Measurements from ENCODE around the gene RGS5. TPM values are rescaled to one million over a fixed set of nuclear protein-coding genes. Genes with fewer than 3 reads are reported as not detected.

Gene RGS5
- total and polyA plus RNA-seq, 2 donors (not counting 3 experiments of a cell fraction or from before 2014, with no cell fraction given) = 287 to 770 TPM

- TF ChIP-seq JUN (IDR thresholded peaks at IDR 0.05; ENCODE audit: borderline replicate concordance, insufficient read depth, insufficient read length, low read depth) (no peak), POLR2A (IDR thresholded peaks at IDR 0.05; ENCODE audit: low read depth, low read length) (peak; percentile 14), GATA2 (IDR thresholded peaks at IDR 0.05; ENCODE audit: insufficient read depth, insufficient read length, low read depth, low read length) (peak; percentile 75), FOS (IDR thresholded peaks at IDR 0.05; ENCODE audit: borderline replicate concordance, insufficient read depth, low read length) (peak; percentile 45), CTCF (IDR thresholded peaks at IDR 0.05; ENCODE audit: extremely low read depth in 1 of 2, insufficient read depth in 1 of 2, low read depth in 1 of 2, low read length in 2 of 2) (no peak)
- H3K9me1 ChIP-seq (replicated peaks; ENCODE audit: control insufficient read depth, extremely low read depth, insufficient read depth, low read length) = no peaks in the 10 kb centered on the region
- peaks cover 0 to 13% of the 10 kb centered on the region in 2 experiments for H3K36me3 ChIP-seq (ENCODE audit: control insufficient read depth in 2 of 2, extremely low read depth in 1 of 2, insufficient read depth in 2 of 2, low read length in 2 of 2)
- no TSS peak for BruUV-seq (replicated peaks)
- H3K27me3 ChIP-seq (ENCODE audit: control insufficient read depth in 2 of 2, insufficient read depth in 2 of 2, low read length in 2 of 2) = no peaks in the 10 kb centered on the region
- CTCF ChIA-PET = interaction anchor here (0.9 to 2.6 kb wide), 10 partner anchors 9 to 313 kb away, joined by 3 to 24 read pairs (median 8); partner anchors contain the start of gene RGS4
- H3K4me2 ChIP-seq (ENCODE audit: insufficient read depth, low read length) = peak overlapping the region; percentile 59
- H3K9me3 ChIP-seq (replicated peaks; ENCODE audit: control insufficient read depth, insufficient read depth, low read length) = no peaks in the 10 kb centered on the region
- peak overlapping the region; percentile 43 for H3K9ac ChIP-seq (replicated peaks; ENCODE audit: extremely low read depth, insufficient read depth, low read length)
- DNase-seq (ENCODE audit: low read depth, low spot score) (peak; percentile 72), FAIRE-seq (no peak)
- intact Hi-C loops (cut with micrococcal nuclease) (no loop called here), dilution Hi-C loops (cut with MboI; ENCODE audit: extremely low pct_ligation_motif_present, low sequenced_read_pairs) (no loop called here)
- H3K79me2 ChIP-seq (ENCODE audit: control insufficient read depth, insufficient read depth, low read length) = peaks cover 32% of the 10 kb centered on the region
- H2AFZ ChIP-seq (ENCODE audit: low read depth, low read length) = no peak overlapping the region
- peak overlapping the region; percentile 83 for H3K27ac ChIP-seq (ENCODE audit: insufficient read depth, low read depth, low read length)
- peaks cover 84% of the 10 kb centered on the region for H3K4me1 ChIP-seq (ENCODE audit: control insufficient read depth, extremely low read depth, insufficient read depth, low read length)
- H4K20me1 ChIP-seq (replicated peaks; ENCODE audit: control insufficient read depth, extremely low read depth, insufficient read depth, low read length) = no peaks in the 10 kb centered on the region
- no peak overlapping the region for H3K4me3 ChIP-seq (replicated peaks in 1 of 3; ENCODE audit: insufficient read depth in 1 of 3, low read depth in 1 of 3, low read length in 3 of 3)
- POLR2A ChIA-PET = interaction anchor here (0.6 to 1.1 kb wide), 2 partner anchors 35 to 311 kb away, joined by 3 read pairs; partner anchors contain the start of gene RGS5
These were observed 35.7 kb downstream of the RGS5 start for GRCh38 chr1:163166886-163167555.
